ENCODE data around the gene DOCK7.

DOCK7 gene

GRCh38 chr1:62523860-62524259, 164.3 kb downstream of the DOCK7 start:
- Histone ChIP-seq H3K27me3 (replicated peaks) (no peaks in the 10 kb centered on the region), H3K27ac (no peak overlapping the region), H3K36me3 (replicated peaks) (peaks cover 3% of the 10 kb centered on the region), H3K4me3 (ENCODE audit: low read depth, low read length) (no peak overlapping the region)
- in situ Hi-C loops (cut with HindIII; ENCODE audit: low pct_ligation_motif_present, low sequenced_read_pairs): no loop called here
- TF ChIP-seq, protein P1, sequence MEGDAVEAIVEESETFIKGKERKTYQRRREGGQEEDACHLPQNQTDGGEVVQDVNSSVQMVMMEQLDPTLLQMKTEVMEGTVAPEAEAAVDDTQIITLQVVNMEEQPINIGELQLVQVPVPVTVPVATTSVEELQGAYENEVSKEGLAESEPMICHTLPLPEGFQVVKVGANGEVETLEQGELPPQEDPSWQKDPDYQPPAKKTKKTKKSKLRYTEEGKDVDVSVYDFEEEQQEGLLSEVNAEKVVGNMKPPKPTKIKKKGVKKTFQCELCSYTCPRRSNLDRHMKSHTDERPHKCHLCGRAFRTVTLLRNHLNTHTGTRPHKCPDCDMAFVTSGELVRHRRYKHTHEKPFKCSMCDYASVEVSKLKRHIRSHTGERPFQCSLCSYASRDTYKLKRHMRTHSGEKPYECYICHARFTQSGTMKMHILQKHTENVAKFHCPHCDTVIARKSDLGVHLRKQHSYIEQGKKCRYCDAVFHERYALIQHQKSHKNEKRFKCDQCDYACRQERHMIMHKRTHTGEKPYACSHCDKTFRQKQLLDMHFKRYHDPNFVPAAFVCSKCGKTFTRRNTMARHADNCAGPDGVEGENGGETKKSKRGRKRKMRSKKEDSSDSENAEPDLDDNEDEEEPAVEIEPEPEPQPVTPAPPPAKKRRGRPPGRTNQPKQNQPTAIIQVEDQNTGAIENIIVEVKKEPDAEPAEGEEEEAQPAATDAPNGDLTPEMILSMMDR (IDR thresholded peaks at IDR 0.05; ENCODE audit: low read depth, low read length, missing control alignments): no peak
- no peak for DNase-seq

GRCh38 chr1:62516600-62516999, 171.6 kb downstream of the DOCK7 start:
- Histone ChIP-seq H3K36me3 (replicated peaks) (peaks cover 7% of the 10 kb centered on the region), H3K27me3 (replicated peaks) (no peaks in the 10 kb centered on the region), H3K4me3 (ENCODE audit: low read depth, low read length) (no peak overlapping the region), H3K27ac (no peak overlapping the region)
- in situ Hi-C loops (cut with HindIII; ENCODE audit: low pct_ligation_motif_present, low sequenced_read_pairs): no loop called here
- no peak for DNase-seq
- TF ChIP-seq, protein P1 (IDR thresholded peaks at IDR 0.05; ENCODE audit: low read depth, low read length, missing control alignments): no peak

DNA sequence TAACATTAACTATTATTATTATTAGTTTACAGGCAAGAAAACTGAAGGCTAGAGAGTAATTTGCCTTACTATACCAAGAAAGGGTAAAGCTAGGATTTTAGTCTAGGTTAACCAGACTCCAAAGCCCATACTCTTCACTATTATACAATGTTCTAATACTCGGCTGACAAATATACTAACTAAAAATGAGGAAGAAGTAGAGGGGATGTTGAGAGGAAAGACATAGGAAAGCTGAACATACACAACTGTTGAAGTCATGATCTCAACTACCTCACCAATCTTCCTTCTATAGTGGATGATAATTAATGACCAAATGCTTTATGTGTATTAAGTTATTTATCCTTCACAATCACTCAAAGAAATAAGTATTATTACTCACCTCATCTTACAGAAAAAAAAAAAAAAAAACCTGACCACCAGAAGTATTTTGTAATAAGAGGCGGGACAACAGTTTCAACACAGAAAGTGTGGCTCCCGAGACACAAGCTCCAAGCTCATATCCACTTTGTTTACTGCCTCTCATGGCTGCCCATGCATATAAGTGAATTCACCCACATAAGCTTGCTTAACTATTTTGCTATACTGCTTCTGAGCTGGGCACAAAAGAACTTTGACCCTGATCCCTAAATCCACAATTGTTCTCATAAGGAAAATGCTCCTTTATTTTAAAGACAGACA, 173.3 kb downstream of the DOCK7 start:
- in situ Hi-C loops (cut with HindIII; ENCODE audit: low pct_ligation_motif_present, low sequenced_read_pairs): no loop called here
- H3K27ac ChIP-seq: no peak overlapping the region
- no peak overlapping the region for H3K4me3 ChIP-seq (ENCODE audit: low read depth, low read length)
- peaks cover 4% of the 10 kb centered on the region for H3K36me3 ChIP-seq (replicated peaks)
- no peak for DNase-seq
- H3K27me3 ChIP-seq (replicated peaks): no peaks in the 10 kb centered on the region
- TF ChIP-seq, protein P1 (IDR thresholded peaks at IDR 0.05; ENCODE audit: low read depth, low read length, missing control alignments): no peak

GRCh38 chr1:62513013-62513412, 175.2 kb downstream of the DOCK7 start:
- Histone ChIP-seq H3K36me3 (replicated peaks) (peaks cover 4% of the 10 kb centered on the region), H3K4me3 (ENCODE audit: low read depth, low read length) (no peak overlapping the region), H3K27me3 (replicated peaks) (no peaks in the 10 kb centered on the region), H3K27ac (no peak overlapping the region)
- in situ Hi-C loops (cut with HindIII; ENCODE audit: low pct_ligation_motif_present, low sequenced_read_pairs): no loop called here
- DNase-seq: no peak
- TF ChIP-seq, protein P1 (IDR thresholded peaks at IDR 0.05; ENCODE audit: low read depth, low read length, missing control alignments): no peak

- no peak overlapping the region for H3K27ac ChIP-seq
- in situ Hi-C loops (cut with HindIII; ENCODE audit: low pct_ligation_motif_present, low sequenced_read_pairs): no loop called here
- no peaks in the 10 kb centered on the region for H3K27me3 ChIP-seq (replicated peaks)
- peaks cover 11% of the 10 kb centered on the region for H3K36me3 ChIP-seq (replicated peaks)
- H3K4me3 ChIP-seq (ENCODE audit: low read depth, low read length): no peak overlapping the region
- TF ChIP-seq, protein P1 (IDR thresholded peaks at IDR 0.05; ENCODE audit: low read depth, low read length, missing control alignments): no peak
- DNase-seq: no peak
These were observed 179.2 kb downstream of the DOCK7 start for GRCh38 chr1:62509028-62509427.
